Memory B cell (primary cell): ENCODE measurements around the gene RIBC2.
"Not testable (repeated sequence)": the region's sequence is repeated elsewhere in the genome, so short reads cannot be mapped to it uniquely, and the experiment has no call there.

Experiments
- ATAC-seq: fragments of 150-1000 bp; cut with Tn5 transposase; 2 replicates; pipeline ENCODE4 v1.10.0; 2021; ENCODE audit warnings: low read depth, mild to moderate bottlenecking, moderate library complexity
- DNase-seq, 2 donors: peaks; one replicate each; pipeline ENCODE4 v3.0.0; 2022; ENCODE audit warnings: low spot score in 2 of 2
- H3K27ac Mint-ChIP-seq: one replicate; pipeline ENCODE4 v1.8.0; 2022; ENCODE audit warnings: mild to moderate bottlenecking, moderate library complexity, mixed read lengths
- H3K27me3 Mint-ChIP-seq: one replicate; pipeline ENCODE4 v1.8.0; 2022; ENCODE audit warnings: mixed read lengths
- H3K36me3 Mint-ChIP-seq: one replicate; pipeline ENCODE4 v1.8.0; 2022; ENCODE audit warnings: mild to moderate bottlenecking, mixed read lengths
- H3K4me1 Mint-ChIP-seq: one replicate; pipeline ENCODE4 v1.8.0; 2022; ENCODE audit warnings: mixed read lengths
- H3K4me3 Mint-ChIP-seq: one replicate; pipeline ENCODE4 v1.8.0; 2022; ENCODE audit warnings: mild to moderate bottlenecking, moderate library complexity, mixed read lengths
- H3K9me3 Mint-ChIP-seq: one replicate; pipeline ENCODE4 v1.8.0; 2022; ENCODE audit warnings: mixed read lengths

The RIBC2 gene

DNA sequence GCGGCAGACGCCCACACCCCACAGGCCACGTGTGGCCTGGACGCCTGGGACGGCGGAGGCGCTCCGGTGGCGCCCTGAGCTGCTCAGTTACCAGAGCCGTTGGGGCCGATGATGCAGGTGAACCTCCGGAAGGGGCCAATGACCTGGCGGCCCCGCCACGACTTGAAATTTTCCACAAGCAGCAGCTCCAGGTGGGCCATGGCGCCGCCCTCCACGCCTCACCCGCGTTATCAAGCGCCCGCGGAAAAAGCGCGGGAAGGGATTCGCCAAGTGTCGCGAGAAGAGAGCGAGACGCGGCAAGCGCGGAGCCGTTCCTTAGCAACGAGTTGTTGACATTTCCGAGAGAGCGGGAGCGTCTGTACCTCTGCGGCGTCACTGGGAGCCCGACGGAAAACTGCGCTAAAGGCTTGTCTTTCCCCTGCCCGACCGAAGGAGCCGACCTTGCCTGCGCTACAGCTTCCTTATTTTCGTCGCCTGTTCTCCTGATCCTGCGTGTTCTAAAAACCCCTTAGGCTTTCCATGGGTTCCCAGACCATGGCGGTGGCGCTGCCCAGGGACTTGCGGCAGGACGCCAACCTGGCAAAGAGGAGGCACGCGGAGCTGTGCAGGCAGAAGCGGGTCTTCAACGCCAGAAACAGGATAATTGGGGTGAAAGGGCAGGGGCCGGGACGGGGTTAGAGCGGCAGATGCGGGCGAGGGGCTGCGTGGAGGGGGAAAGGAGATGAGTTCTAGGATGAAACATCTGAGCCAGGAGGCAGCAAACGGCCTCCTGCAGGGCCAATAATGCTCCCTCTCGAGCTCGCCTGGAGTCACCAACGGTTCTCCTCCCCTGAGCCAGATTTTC lies at the start of gene RIBC2, which contains the start of gene SMC1B:
RIBC2 (plus strand) TSS at position 326 of the 844 bp plus-strand sequence; CDS start at position 520, 194 bp downstream.
SMC1B (minus strand) TSS at position 232 of the 844 bp plus-strand sequence; CDS start at position 200, 32 bp downstream.
- Mint-ChIP-seq H3K9me3 (no peaks in the 10 kb centered on the region), H3K27ac (peak within 1 kb of the TSS; percentile 90), H3K4me1 (peaks cover 6% of the 10 kb centered on the region), H3K4me3 (peak within 1 kb of the TSS; percentile 79), H3K36me3 (no peaks in the 10 kb centered on the region), H3K27me3 (peaks cover 5% of the 10 kb centered on the region)
- DNase-seq, result peak in 1 of 2 donors; percentile 49
- ATAC-seq, result peak; percentile 94

DNA sequence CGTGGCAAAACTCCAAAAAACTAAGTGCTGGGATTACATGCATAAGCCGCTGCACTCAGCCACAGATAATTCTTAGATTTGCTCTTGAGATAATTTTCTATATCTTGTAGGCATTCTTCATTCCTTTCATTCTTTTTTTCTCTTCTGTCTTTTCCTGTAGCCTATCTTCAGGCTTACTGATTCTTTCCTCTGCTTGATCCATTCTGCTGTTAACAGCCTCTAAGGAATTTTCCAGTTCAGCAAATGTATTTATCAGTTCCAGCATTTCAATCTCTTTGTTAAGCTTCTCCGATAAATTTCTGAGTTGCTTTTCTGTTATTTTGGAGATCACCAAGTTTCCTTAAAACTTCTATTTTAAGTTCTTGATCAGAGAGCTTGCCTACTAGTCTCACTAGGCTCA lies 46.8 kb upstream of the RIBC2 start:
- H3K4me1 Mint-ChIP-seq, result no peaks in the 10 kb centered on the region
- no peak overlapping the region for H3K4me3 Mint-ChIP-seq
- DNase-seq (no peak), ATAC-seq (no peak)
- H3K9me3 Mint-ChIP-seq, result peaks cover 7% of the 10 kb centered on the region
- peaks cover 10% of the 10 kb centered on the region for H3K27me3 Mint-ChIP-seq
- H3K36me3 Mint-ChIP-seq, result peaks cover 2% of the 10 kb centered on the region
- no peak overlapping the region for H3K27ac Mint-ChIP-seq

GRCh38 chr22:45373592-45373991 lies 39.9 kb upstream of the RIBC2 start:
- H3K4me1 Mint-ChIP-seq, H3K27ac Mint-ChIP-seq, H3K9me3 Mint-ChIP-seq, H3K4me3 Mint-ChIP-seq, ATAC-seq, H3K36me3 Mint-ChIP-seq, DNase-seq, H3K27me3 Mint-ChIP-seq: not testable (repeated sequence)

DNA sequence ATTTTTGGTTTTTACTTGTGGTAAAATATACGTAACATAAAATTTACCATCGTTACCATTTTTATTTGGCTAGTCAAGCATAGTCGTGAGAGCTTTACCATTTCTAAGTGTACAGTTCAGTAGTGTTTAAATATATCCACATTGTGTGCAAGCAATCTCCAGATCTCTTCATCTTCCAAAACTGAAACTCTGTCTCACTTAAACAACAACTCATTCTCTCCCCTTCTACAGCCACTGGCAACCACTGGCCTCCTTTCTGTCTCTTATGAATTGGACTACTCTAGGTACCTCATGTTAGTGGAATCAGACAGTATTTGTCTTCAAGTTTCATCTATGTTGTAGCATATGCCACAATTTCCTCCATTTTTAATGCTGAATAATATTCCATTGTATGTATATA lies 37.5 kb upstream of the RIBC2 start:
- H3K27ac Mint-ChIP-seq, result no peak overlapping the region
- ATAC-seq (no peak), DNase-seq (no peak)
- no peak overlapping the region for H3K4me3 Mint-ChIP-seq
- H3K36me3 Mint-ChIP-seq, result no peaks in the 10 kb centered on the region
- no peaks in the 10 kb centered on the region for H3K9me3 Mint-ChIP-seq
- H3K27me3 Mint-ChIP-seq, result peaks cover 9% of the 10 kb centered on the region
- H3K4me1 Mint-ChIP-seq, result peaks cover 2% of the 10 kb centered on the region

DNA sequence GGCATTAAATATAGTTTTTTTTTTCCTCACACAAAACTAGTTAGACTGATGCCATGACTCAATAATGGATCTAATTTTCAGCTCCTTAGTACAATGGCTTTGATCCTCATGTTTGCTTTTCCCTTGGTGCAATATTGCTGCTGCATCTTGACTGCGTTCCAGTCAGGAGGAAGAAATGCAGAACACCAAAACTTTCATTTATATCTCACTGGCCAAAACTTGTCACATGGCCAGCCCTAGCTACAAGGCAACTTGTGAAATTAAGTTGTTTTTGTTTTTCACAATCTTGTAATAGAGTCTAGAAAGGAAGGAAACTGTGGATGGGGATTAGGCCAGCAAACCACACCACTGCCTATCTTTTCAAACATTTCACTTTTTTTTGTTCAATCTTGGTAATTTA lies 36.8 kb upstream of the RIBC2 start:
- peaks cover 9% of the 10 kb centered on the region for H3K27me3 Mint-ChIP-seq
- no peak overlapping the region for H3K27ac Mint-ChIP-seq
- no peaks in the 10 kb centered on the region for H3K36me3 Mint-ChIP-seq
- no peak overlapping the region for H3K4me3 Mint-ChIP-seq
- ATAC-seq (no peak), DNase-seq (no peak)
- no peaks in the 10 kb centered on the region for H3K9me3 Mint-ChIP-seq
- H3K4me1 Mint-ChIP-seq, result peaks cover 2% of the 10 kb centered on the region

GRCh38 chr22:45381348-45381747 lies 32.1 kb upstream of the RIBC2 start:
- no peak for ATAC-seq
- Mint-ChIP-seq H3K4me3 (no peak overlapping the region), H3K9me3 (no peaks in the 10 kb centered on the region), H3K36me3 (no peaks in the 10 kb centered on the region), H3K4me1 (no peaks in the 10 kb centered on the region), H3K27me3 (peaks cover 4% of the 10 kb centered on the region), H3K27ac (no peak overlapping the region)
- no peak for DNase-seq

GRCh38 chr22:45389546-45389945 lies 23.9 kb upstream of the RIBC2 start:
- no peak for ATAC-seq
- Mint-ChIP-seq H3K36me3 (no peaks in the 10 kb centered on the region), H3K4me3 (no peak overlapping the region), H3K4me1 (no peaks in the 10 kb centered on the region), H3K27me3 (no peaks in the 10 kb centered on the region), H3K27ac (no peak overlapping the region), H3K9me3 (no peaks in the 10 kb centered on the region)
- no peak for DNase-seq

DNA sequence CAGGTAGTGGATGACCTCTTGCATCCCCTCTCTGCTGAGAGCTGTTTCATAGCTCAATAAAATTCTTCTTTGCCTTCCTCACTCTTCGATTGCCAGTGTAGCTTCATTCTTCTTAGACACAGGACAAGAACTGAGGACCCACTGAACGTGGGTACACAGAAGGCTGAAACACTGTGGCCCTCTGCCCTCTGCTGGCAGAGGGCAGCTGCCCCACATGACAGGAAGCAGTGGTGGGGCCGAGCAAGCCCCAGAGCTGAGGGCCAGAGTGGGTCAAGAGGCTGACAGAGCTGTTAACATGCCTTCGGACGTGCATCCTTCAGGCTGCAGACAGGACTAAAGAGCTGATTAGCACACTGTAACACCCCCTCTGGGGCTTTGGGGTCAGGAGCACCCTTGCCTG lies 15.7 kb upstream of the RIBC2 start:
- Mint-ChIP-seq H3K36me3 (no peaks in the 10 kb centered on the region), H3K9me3 (peaks cover 4% of the 10 kb centered on the region), H3K27me3 (peaks cover 2% of the 10 kb centered on the region), H3K27ac (no peak overlapping the region), H3K4me3 (no peak overlapping the region), H3K4me1 (no peaks in the 10 kb centered on the region)
- ATAC-seq (no peak), DNase-seq (no peak)

GRCh38 chr22:45398214-45398613 lies 15.3 kb upstream of the RIBC2 start:
- DNase-seq (no peak), ATAC-seq (no peak)
- Mint-ChIP-seq H3K4me1 (no peaks in the 10 kb centered on the region), H3K27me3 (peaks cover 2% of the 10 kb centered on the region), H3K27ac (no peak overlapping the region), H3K4me3 (no peak overlapping the region), H3K36me3 (no peaks in the 10 kb centered on the region), H3K9me3 (peaks cover 4% of the 10 kb centered on the region)

DNA sequence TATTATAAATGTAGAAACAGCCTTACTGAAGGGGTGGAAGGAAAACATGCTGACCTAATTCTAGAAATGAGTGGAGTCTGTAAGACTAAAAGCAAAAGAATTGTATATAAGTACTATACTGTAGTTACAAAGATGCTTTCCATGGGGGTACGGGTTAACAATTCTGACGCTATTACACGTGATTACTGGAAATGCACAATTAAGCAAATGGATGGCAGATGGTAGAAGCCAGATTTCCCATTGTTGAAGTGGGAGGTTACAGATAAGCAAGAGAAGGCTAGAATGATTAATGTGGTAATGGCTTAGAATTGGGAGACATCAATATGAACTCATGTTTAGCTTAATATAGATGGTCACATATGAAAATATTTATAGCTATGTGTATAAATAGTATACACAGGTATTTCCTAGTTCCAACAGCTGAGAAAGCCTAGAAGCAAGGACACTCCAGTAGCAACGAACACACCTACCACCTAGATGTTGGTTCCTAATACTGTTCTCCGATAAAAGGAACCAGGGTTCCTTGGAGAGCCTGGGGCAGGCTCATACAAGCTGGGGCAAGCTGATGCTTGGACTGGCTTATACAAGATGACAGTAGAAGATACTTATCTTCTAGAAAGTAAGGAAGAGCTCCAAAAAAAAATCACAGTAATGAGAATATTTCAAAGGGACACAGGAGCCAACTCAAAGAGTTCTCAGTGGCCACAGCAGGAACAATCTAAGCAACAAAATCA lies 13.6 kb upstream of the RIBC2 start:
- no peaks in the 10 kb centered on the region for H3K36me3 Mint-ChIP-seq
- H3K27me3 Mint-ChIP-seq, result peaks cover 2% of the 10 kb centered on the region
- DNase-seq (no peak), ATAC-seq (no peak)
- peaks cover 4% of the 10 kb centered on the region for H3K9me3 Mint-ChIP-seq
- H3K4me3 Mint-ChIP-seq, result no peak overlapping the region
- no peak overlapping the region for H3K27ac Mint-ChIP-seq
- no peaks in the 10 kb centered on the region for H3K4me1 Mint-ChIP-seq

DNA sequence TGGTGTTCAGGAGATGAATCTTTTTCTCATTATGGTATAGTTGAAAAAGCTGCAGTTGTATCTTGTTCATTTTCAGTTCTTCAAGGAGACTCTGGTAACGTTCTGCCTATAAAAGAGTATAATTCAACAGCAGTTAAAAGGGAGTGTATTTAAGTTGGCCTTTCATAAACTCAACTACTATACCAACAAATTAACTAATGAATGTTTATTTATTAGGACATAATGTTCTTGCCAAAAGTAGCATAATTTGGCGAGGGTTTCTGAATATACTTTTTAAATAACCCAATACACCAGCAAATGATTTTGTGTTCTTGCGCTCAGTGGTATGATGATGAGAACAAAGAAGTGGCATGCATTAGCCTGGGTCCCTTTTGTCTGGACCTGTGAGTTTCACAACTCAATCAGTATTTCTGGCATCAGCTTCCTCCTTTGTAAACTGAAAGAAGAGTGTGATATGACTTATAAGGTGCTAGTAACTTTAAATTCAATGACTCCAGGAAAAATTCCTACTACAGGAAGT lies 11.0 kb upstream of the RIBC2 start:
- Mint-ChIP-seq H3K9me3 (peaks cover 3% of the 10 kb centered on the region), H3K27ac (no peak overlapping the region), H3K27me3 (no peaks in the 10 kb centered on the region), H3K4me3 (no peak overlapping the region), H3K4me1 (no peaks in the 10 kb centered on the region), H3K36me3 (no peaks in the 10 kb centered on the region)
- DNase-seq (no peak), ATAC-seq (no peak)

DNA sequence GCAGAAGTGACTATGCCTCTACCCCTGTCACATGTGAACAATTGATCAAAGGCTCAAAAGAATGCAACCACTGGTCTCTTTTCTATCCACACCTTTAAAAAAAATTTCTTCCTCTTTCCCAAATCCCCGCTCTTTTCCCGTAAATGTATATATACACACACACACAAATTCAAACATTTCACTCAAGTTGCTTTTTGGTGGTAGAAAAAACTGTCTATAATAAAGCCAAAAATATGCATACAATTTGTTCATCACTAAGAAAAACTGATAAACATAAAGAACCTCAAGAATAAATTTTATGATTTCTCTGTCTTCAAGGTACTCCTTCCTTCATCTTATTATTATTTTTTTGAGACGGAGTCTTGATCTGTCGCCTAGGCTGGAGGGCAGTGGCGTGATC lies 5.7 kb upstream of the RIBC2 start:
- no peak for DNase-seq
- Mint-ChIP-seq H3K9me3 (peaks cover 2% of the 10 kb centered on the region), H3K27ac (no peak overlapping the region), H3K36me3 (peaks cover 1% of the 10 kb centered on the region), H3K27me3 (peaks cover 5% of the 10 kb centered on the region), H3K4me1 (peaks cover 2% of the 10 kb centered on the region), H3K4me3 (no peak overlapping the region)
- no peak for ATAC-seq

GRCh38 chr22:45413013-45413367 lies 503 bp upstream of the RIBC2 start:
- ATAC-seq, result no peak
- Mint-ChIP-seq H3K36me3 (no peaks in the 10 kb centered on the region), H3K4me3 (peak overlapping the region; percentile 79), H3K4me1 (peaks cover 6% of the 10 kb centered on the region), H3K27ac (peak overlapping the region; percentile 83), H3K9me3 (no peaks in the 10 kb centered on the region), H3K27me3 (peaks cover 5% of the 10 kb centered on the region)
- DNase-seq, result no peak

DNA sequence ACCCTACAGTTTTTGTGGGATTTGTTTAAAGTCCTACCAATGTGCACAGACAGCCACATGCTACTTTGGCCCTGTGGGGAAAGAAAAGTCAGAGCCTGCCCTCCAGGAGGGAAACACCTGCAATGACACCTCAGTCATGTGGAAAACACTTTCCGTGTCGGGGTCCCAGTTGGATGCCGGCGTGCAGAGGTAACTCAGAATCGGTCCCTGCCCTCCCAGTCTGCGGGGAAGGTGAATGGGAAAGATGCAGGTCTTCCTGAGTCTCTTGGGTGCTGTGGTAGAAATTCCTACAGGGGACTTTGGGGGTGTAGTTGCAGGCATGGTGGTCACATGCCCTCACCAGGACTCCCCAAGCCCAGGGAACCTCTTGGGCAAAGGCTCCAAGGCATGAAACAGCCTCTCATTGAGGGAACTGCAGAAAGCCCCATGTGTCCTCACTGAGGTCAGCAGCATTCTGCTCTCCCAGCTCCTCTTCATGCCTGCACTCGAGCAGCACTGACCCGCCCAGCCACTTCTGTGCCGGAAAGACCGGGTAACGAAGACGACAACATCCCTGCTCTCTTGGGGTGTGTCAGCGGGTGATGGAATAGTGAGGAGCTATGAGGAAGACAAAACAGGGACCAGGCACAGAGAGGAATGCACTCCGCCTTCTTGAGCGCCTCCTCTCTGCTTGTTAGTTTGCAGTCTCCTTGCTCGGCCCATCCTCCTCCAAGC lies 4.7 kb downstream of the RIBC2 start:
- no peak for ATAC-seq
- H3K36me3 Mint-ChIP-seq, result no peaks in the 10 kb centered on the region
- H3K27me3 Mint-ChIP-seq, result peaks cover 7% of the 10 kb centered on the region
- peaks cover 2% of the 10 kb centered on the region for H3K9me3 Mint-ChIP-seq
- no peak overlapping the region for H3K27ac Mint-ChIP-seq
- DNase-seq, result no peak
- H3K4me3 Mint-ChIP-seq, result no peak overlapping the region
- H3K4me1 Mint-ChIP-seq, result peaks cover 4% of the 10 kb centered on the region
